Activated CD4-positive, alpha-beta T cell treated with anti-CD3 and anti-CD28 coated beads, Interleukin-2, amount 50 U/mL, for 1 hour (primary cell): Measurements from ENCODE around the gene MCL1.
"Not testable (repeated sequence)": the region's sequence is repeated elsewhere in the genome, so short reads cannot be mapped to it uniquely, and the experiment has no call there.

Experiments used
- DNase-seq: peaks from one replicate; pipeline ENCODE4 v3.0.0-alpha.2; 2020

The MCL1 gene

DNA sequence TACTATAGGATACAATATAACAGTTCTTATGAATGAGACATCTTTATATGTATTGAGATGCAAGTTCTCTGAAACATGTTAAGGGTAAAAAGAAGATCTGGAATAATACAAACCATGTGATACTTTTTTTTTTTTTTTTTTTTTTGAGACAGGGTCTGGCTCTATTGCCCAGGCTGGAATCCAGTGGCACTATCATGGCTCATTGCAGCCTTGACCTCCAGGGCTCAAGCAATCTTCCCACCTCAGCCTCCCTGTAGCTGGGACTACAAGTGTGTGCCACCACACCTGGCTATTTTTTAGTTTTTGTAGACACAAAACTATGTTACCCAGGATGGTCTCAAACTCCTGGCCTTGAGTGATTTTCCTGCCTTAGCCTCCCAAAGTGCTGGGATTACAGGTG is 22.1 kb upstream of the MCL1 start:
- DNase-seq = no peak

GRCh38 chr1:150598346-150598745 is 18.9 kb upstream of the MCL1 start:
- DNase-seq = not testable (repeated sequence)

DNA sequence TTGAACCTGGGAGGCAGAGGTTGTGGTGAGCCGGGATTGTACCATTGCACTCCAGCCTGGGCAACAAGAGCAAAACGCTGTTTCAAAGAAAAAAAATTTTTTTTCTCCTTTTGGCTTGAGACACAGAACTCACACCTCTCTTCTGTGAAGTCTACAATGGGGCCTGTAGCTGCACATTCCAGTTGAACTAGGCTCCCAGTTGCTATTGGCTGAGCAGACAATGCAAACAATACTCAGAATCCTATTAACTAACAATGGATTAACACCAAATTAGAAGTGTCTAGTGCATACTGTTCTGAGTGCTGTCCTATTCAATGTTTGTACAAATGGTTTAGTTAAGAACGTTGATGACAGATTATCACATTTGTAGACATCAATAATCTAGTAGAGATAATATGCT is 17.6 kb upstream of the MCL1 start:
- DNase-seq = no peak

DNA sequence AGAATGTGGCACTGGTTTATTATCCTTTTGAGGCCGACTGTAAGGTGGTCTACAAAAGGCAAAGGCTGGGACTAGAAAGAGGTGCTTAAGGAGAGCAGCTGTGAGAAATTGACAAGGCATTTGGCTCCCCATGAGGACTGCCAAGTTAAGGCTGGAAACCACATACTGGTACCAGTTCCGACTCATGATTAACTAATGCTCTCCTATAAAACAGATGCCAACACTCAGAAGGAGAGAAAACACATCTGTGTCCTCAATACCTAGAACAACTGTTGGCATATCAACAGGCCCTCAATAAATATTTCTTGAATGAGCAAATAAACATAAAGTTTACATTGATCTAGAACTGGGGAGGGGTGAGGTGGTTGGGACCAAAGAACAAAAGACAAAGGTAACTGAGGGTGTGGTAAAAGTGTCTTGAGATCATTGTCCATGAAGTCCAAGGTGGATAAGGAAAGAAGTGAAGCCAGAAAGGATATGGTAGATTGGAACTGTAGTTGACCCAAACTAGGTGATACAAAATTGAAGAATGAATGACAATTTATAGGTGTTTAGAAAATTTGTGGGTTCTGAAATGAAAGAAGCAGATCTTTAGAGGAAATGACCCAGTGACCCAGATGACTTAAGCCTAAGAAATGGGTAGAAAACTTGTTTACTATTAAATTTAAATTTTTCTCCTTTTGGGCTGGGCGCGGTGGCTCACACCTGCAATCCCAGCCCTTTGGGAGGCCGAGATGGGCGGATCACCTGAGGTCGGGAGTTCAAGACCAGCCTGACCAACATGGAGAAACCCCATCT is 16.9 kb upstream of the MCL1 start:
- no peak for DNase-seq

DNA sequence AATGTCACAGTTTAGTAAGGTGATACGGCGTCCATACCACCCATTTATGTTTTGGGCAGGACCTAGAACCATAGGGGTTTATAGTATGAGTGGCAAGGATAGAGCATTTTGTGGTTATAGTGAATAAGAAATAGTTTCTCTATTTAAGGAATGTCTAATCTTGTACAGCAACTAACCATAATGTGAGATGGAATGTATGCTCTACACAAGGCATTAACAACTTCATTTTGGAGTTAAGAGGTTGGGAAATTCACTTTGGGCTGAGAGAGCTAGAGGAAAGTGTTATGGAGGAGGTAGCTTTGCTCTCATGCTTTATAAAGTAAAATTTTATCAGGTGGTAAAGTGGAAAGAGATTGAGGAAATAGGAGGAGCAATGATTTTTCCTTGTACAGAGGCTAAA is 3.0 kb upstream of the MCL1 start:
- no peak for DNase-seq

DNA sequence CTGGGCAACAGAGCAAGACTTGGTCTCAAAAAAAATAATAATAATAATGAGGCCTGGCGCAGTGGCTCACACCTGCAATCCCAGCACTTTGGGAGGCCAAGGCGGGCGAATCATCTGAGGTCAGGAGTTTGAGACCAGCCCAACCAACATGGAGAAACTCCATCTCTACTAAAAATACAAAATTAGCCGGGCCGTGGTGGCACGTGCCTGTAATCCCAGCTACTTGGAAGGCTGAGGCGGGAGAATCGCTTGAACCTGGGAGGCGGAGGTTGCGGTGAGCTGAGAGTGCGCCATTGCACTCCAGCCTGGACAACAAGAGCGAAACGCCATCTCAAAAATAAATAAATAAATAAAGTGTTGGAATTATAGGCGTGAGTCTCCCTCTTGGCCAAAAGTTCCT is 2.6 kb upstream of the MCL1 start:
- not testable (repeated sequence) for DNase-seq

- DNase-seq = not testable (repeated sequence)
Measured at GRCh38 chr1:150581437-150581836, 2.0 kb upstream of the MCL1 start.

- DNase-seq = not testable (repeated sequence)
Measured at GRCh38 chr1:150580966-150581365, 1.6 kb upstream of the MCL1 start.

- no peak for DNase-seq
Measured at GRCh38 chr1:150579945-150580642, 684 bp upstream of the MCL1 start.

DNA sequence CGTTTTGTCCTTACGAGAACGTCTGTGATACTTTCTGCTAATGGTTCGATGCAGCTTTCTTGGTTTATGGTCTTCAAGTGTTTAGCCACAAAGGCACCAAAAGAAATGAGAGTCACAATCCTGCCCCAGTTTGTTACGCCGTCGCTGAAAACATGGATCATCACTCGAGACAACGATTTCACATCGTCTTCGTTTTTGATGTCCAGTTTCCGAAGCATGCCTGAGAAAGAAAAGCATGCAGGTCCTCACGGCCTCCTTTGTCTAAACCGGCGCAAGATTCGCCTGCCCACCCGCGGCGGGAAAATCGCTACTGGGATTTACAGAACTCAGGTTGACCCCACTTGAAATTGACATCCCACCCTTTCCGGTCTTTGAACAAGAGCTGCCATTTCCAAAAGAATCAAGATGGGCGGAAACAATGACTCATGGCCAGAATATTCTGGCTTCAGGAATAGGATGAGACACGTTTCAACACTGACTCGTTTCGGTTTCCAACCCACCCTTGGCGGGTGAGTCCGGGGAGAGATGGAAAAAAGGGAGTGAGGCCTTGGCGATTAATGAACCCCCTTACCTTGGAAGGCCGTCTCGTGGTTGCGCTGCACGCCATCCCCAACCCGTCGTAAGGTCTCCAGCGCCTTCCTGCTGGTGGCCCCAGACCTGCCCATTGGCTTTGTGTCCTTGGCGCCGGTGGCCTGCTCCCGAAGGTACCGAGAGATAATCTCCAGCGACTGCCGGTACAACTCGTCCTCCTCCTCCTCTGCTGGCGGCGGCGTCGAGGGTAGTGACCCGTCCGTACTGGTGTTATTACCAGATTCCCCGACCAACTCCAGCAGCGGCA is 919 bp downstream of the MCL1 start:
- no peak for DNase-seq

- DNase-seq = no peak
Measured at GRCh38 chr1:150577557-150578271, 1.7 kb downstream of the MCL1 start.

DNA sequence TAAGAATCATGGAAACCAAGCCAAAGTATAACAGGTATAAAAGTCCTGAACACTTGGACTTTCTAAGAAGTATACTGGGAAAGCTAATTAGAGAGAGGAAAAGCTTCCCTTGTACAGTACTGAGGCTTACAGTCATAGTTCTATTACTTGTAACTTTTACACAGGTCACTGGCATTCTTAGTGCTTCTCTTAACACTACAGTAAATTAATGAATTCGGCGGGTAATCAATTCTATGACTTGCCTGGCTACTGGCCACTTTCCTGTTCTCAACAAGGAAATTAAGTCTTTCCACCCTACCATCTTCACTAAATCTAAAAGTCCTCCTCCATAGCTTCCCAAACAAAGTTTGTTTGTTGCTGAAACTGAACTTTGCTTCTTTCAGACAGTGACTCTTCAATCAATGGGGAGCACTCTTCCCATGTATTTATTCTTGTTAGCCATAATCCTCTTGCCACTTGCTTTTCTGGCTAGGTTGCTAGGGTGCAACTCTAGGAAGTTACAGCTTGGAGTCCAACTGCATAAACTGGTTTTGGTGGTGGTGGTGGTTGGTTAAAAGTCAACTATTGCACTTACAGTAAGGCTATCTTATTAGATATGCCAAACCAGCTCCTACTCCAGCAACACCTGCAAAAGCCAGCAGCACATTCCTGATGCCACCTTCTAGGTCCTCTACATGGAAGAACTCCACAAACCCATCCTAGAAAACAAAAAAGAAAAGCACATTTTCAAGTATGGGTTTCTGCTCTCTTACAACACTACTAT is 2.4 kb downstream of the MCL1 start:
- DNase-seq = no peak

- DNase-seq = no peak
Measured at GRCh38 chr1:150576367-150576711, 3.1 kb downstream of the MCL1 start.

DNA sequence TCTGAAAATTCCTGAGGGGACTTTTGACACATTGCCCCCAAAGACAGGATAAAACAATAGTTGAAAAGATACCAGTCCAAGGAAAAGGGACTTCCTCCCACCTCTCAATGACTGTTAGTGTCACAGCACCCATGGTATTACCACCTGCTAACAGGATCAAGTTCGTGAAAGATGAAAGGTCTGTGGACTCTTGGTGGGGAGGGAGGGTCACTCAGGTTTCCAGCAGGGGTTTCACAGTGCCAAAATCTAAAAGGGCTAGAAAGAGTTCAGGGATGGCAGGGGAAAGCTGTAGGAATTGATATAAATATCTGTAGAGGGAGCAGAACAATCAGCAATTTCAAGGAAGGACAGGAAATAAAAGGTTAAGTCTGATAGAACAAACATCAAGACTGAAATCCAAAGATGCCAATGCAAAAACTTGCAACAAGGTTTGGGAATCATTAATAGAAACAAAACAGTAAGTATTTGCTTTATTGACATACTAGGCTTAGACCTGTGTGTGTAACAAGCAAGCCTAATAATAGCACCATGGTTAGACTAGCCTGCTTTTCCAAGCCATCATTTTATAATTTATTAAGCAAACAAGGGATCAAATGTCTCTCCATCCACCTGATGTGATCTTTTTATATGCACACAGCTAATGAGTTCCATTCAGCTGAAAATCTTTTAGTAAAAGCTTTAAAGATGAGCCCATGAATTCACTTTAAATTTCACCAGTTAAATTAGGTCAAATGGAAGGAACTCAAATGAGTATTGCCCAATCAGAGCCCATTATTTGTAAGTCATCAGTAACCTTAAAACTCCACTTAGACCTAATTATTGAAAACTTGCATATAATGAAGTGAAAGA is 3.7 kb downstream of the MCL1 start:
- no peak for DNase-seq

GRCh38 chr1:150575072-150575489 is 4.3 kb downstream of the MCL1 start:
- no peak for DNase-seq

GRCh38 chr1:150574260-150575071 is 4.9 kb downstream of the MCL1 start:
- no peak for DNase-seq

DNA sequence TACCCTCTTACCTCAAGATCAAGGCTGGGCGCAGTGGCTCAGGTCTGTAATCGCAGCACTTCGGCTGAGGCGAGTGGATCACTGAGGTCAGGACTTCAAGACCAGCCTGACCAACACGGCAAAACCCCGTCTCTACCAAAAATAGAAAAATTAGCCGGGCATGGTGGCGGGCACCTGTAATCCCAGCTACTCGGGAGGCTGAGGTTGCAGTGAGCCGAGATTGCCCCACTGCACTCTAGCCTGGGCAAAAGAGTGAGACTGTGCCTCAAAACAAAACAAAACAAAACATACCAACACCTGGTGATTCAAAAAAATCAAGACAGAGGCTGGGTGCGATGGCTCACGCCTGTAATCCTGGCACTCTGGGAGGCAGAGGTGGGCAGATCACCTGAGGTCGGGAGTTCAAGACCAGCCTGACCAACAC is 5.8 kb downstream of the MCL1 start:
- not testable (repeated sequence) for DNase-seq

GRCh38 chr1:150572918-150573647 is 6.3 kb downstream of the MCL1 start:
- no peak for DNase-seq

DNA sequence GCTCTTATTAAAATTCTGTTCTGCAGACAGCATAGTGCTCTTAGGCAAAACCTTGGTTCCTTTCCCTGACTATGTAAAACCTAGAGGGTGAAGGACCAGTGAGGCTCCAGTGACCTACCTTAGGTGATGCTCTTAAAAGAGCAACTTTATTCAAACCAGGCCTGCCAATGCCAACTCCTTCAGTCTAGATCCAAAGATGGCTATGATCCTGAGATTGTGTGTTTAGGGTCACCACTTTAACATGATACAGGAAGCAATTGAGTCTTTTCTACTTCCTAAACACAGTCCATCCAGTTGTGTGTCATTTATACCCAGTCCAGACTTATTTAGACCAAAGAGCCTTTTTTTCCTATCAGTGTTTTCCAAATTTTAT is 10.8 kb downstream of the MCL1 start:
- no peak for DNase-seq
